ENCODE data around the gene HMCN1. TPM values are rescaled to one million over a fixed set of nuclear protein-coding genes. Genes with fewer than 3 reads are reported as not detected.

The HMCN1 gene
- polyA plus RNA-seq, 1 of the 3 experiments (the other 2 are of a cell fraction): 59.5 TPM

DNA sequence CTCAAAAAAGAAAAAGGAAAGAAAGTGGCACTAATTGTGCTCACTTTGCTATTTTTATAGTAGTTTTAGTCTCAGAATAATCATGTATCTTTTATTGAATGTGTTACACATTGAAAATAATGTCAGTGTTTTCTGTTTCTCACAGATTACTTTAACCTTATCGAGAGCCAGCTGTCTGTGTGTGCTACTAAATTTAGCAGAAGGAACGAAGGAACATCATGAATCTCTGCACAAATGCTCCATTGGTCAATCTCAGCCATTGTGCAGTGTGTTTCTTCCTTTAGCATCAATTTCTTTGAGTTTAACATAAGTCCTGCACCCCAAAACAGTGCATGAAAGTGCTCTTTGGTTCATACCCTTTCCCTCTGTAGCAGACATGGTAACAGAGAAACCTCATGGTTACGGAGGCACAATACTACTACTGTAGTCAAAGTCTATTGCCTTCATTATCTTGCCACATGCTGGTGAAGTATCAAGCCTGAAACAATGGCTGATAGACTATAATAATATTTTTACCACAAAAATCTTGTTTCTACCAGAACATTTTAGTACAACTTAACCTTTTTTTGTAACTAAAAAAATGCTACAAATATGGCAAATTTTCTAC, 310.0 kb downstream of the HMCN1 start:
- no peak overlapping the region for H3K9ac ChIP-seq
- DNase-seq: no peak
- H2AFZ ChIP-seq (ENCODE audit: low read depth): no peak overlapping the region
- H4K20me1 ChIP-seq (ENCODE audit: insufficient read depth): no peaks in the 10 kb centered on the region
- no peak overlapping the region for H3K4me2 ChIP-seq
- no peaks in the 10 kb centered on the region for H3K9me2 ChIP-seq
- H3K9me3 ChIP-seq: no peaks in the 10 kb centered on the region
- ChIA-PET CTCF (interaction anchor here (0.7 kb wide), 1 partner anchor 232 kb away, joined by 3 read pairs; no protein-coding TSS in a partner anchor), POLR2A (no interaction called here)
- no peaks in the 10 kb centered on the region; a peak in 1 of 4 replicates for H3K4me1 ChIP-seq (ENCODE audit: control insufficient read depth in 1 of 2, insufficient read depth in 2 of 2, low read depth in 1 of 2, low read length in 1 of 2)
- no peak overlapping the region for H3K4me3 ChIP-seq (ENCODE audit: low read depth in 2 of 2, low read length in 1 of 2)
- 14% methylated on average over 3 of the region's 3 CpGs for WGBS (ENCODE audit: low lambda C conversion rate)
- H3K36me3 ChIP-seq (replicated peaks in 1 of 2; ENCODE audit: control insufficient read depth in 1 of 2, insufficient read depth in 2 of 2, low read length in 1 of 2): peaks cover 0 to 52% of the 10 kb centered on the region in 2 experiments
- peak overlapping the region in 1 of 2 experiments; percentile 42; a peak in 1 of 4 replicates for H3K27ac ChIP-seq (ENCODE audit: low read depth in 2 of 2, low read length in 1 of 2)
- H3K79me2 ChIP-seq (ENCODE audit: insufficient read depth): no peaks in the 10 kb centered on the region
- no peaks in the 10 kb centered on the region; the same call in 1 of the 2 replicates for H3K27me3 ChIP-seq (ENCODE audit: insufficient read depth)
- H3F3A ChIP-seq (replicated peaks; ENCODE audit: insufficient read depth): no peaks in the 10 kb centered on the region
- TF ChIP-seq SIN3A (IDR thresholded peaks at IDR 0.05; ENCODE audit: borderline replicate concordance, low read depth, low read length) (no peak), YY1 (IDR thresholded peaks at IDR 0.05; ENCODE audit: low read depth) (no peak)

DNA sequence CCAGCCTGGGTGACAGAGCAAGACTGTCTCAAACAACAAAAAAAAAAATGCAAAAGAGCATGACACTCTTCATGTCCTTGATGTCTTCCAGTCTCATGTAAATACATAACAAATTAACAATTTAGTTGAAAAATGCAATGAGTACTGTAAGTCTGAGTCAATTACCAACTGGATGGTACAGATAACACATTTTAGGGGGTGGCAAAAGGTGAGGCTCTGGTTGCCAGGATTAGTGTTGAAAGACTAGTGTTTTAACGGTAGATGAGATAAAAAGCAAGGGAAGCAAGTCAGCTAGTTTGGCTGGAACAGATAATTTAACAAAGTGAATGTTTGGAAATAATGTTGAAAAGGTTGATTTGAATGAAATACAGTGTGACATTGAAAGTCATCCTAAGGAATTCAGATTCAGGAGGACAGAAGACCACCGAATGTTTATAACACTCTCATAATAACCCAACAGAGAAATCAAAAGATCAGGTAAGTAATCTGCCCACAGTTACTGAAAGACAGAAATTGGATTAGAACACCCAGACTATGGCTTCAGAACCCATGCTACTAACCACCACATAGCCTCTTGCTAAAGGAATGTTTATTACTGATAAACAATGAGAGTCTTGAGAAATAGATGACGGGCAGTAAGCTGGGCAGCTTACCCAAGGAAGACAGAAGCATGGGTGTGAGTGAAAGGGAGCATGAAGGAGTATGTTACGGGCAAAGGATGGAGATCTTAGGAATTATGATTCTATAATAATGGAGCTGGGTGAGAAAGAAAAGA, 312.4 kb downstream of the HMCN1 start:
- Histone ChIP-seq H3F3A (replicated peaks; ENCODE audit: insufficient read depth) (no peaks in the 10 kb centered on the region), H3K4me2 (no peak overlapping the region), H3K36me3 (replicated peaks in 1 of 2; ENCODE audit: control insufficient read depth in 1 of 2, insufficient read depth in 2 of 2, low read length in 1 of 2) (peaks cover 0 to 39% of the 10 kb centered on the region in 2 experiments), H3K27ac (ENCODE audit: low read depth in 2 of 2, low read length in 1 of 2) (no peak overlapping the region), H3K79me2 (ENCODE audit: insufficient read depth) (no peaks in the 10 kb centered on the region), H3K9ac (no peak overlapping the region), H3K27me3 (ENCODE audit: insufficient read depth) (no peaks in the 10 kb centered on the region; the same call in 1 of the 2 replicates), H4K20me1 (ENCODE audit: insufficient read depth) (no peaks in the 10 kb centered on the region), H3K9me2 (no peaks in the 10 kb centered on the region), H3K4me1 (ENCODE audit: control insufficient read depth in 1 of 2, insufficient read depth in 2 of 2, low read depth in 1 of 2, low read length in 1 of 2) (no peaks in the 10 kb centered on the region; a peak in 1 of 4 replicates), H3K9me3 (no peaks in the 10 kb centered on the region), H2AFZ (ENCODE audit: low read depth) (no peak overlapping the region), H3K4me3 (ENCODE audit: low read depth in 2 of 2, low read length in 1 of 2) (no peak overlapping the region)
- DNase-seq: no peak
- CTCF ChIA-PET: interaction anchor here (0.8 kb wide), 1 partner anchor 9 kb away, joined by 4 read pairs; no protein-coding TSS in a partner anchor
- POLR2A ChIA-PET: no interaction called here
- TF ChIP-seq, protein P1, sequence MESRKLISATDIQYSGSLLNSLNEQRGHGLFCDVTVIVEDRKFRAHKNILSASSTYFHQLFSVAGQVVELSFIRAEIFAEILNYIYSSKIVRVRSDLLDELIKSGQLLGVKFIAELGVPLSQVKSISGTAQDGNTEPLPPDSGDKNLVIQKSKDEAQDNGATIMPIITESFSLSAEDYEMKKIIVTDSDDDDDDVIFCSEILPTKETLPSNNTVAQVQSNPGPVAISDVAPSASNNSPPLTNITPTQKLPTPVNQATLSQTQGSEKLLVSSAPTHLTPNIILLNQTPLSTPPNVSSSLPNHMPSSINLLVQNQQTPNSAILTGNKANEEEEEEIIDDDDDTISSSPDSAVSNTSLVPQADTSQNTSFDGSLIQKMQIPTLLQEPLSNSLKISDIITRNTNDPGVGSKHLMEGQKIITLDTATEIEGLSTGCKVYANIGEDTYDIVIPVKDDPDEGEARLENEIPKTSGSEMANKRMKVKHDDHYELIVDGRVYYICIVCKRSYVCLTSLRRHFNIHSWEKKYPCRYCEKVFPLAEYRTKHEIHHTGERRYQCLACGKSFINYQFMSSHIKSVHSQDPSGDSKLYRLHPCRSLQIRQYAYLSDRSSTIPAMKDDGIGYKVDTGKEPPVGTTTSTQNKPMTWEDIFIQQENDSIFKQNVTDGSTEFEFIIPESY (IDR thresholded peaks at IDR 0.05; ENCODE audit: borderline replicate concordance, low read depth): no peak
- TF ChIP-seq EP300 (IDR thresholded peaks at IDR 0.05; ENCODE audit: borderline replicate concordance in 1 of 2, low read depth in 1 of 2, low read length in 1 of 2) (no peak), USF1 (IDR thresholded peaks at IDR 0.05; ENCODE audit: borderline replicate concordance, low read depth) (no peak), CHD2 (IDR thresholded peaks at IDR 0.05; ENCODE audit: low read length, partially characterized antibody) (no peak), MXI1 (IDR thresholded peaks at IDR 0.05; ENCODE audit: low read depth, low read length) (no peak), POLR2AphosphoS5 (IDR thresholded peaks at IDR 0.05; ENCODE audit: low read depth, low read length) (no peak), FOXJ3 (CRISPR knock-in tag; IDR thresholded peaks at IDR 0.05) (no peak), SMC3 (IDR thresholded peaks at IDR 0.05; ENCODE audit: low read depth, low read length) (no peak), YY1 (IDR thresholded peaks at IDR 0.05; ENCODE audit: low read depth) (no peak), EZH2phosphoT487 (IDR thresholded peaks at IDR 0.05; ENCODE audit: borderline replicate concordance, low read depth) (no peak), IRF3 (IDR thresholded peaks at IDR 0.05; ENCODE audit: low read depth, low read length) (no peak), RXRA (IDR thresholded peaks at IDR 0.05; ENCODE audit: borderline replicate concordance, low read depth) (no peak)
- WGBS (ENCODE audit: low lambda C conversion rate): 15% methylated on average over 4 of the region's 4 CpGs
